Thoracic aorta (tissue), 2 donors: ENCODE measurements around the gene ESRRB. TPM values are rescaled to one million over a fixed set of nuclear protein-coding genes. Genes with fewer than 3 reads are reported as not detected.

Source experiments
- ATAC-seq: fragments of 150-250 bp; one replicate; pipeline ENCODE4 v1.8.0; 2017; ENCODE audit warnings: low read depth; ENCODE audit not compliant: insufficient number of reproducible peaks, low FRiP score
- DNase-seq: peaks from one replicate; pipeline ENCODE4 v3.0.0-alpha.2; 2020; ENCODE audit warnings: low spot score
- H3K27ac ChIP-seq, 2 donors: fragments of 200-600 bp; sonication (generic); 1 replicate in 1 of 2; 2 replicates in 1 of 2; pipeline ENCODE4 v1.5.1; 2016; ENCODE audit warnings: mild to moderate bottlenecking in 2 of 2, moderate library complexity in 2 of 2
- H3K27me3 ChIP-seq: fragments of 200-600 bp; sonication (generic); replicated peaks from 2 replicates; pipeline ENCODE4 v1.6.0; 2016; ENCODE audit warnings: mild to moderate bottlenecking; ENCODE audit not compliant: insufficient read depth
- H3K36me3 ChIP-seq: fragments of 200-600 bp; sonication (generic); one replicate; pipeline ENCODE4 v1.5.1; 2016
- H3K4me1 ChIP-seq, 2 donors: fragments of 200-600 bp; sonication (generic); 1 replicate in 1 of 2; 2 replicates in 1 of 2; pipeline versions ENCODE4 v1.5.1 to v1.6.0; 2016; ENCODE audit warnings: low read depth in 2 of 2, mild to moderate bottlenecking in 1 of 2; ENCODE audit not compliant: control insufficient read depth in 1 of 2
- H3K4me3 ChIP-seq: fragments of 200-600 bp; sonication (generic); 2 replicates; pipeline ENCODE4 v1.5.1; 2016; ENCODE audit warnings: mild to moderate bottlenecking
- H3K9me3 ChIP-seq: fragments of 200-600 bp; sonication (generic); 2 replicates; pipeline ENCODE4 v1.5.1; 2016
- CTCF ChIP-seq: fragments of 200-600 bp; sonication (generic); IDR thresholded peaks from one replicate; pipeline ENCODE4 v1.5.1; 2019; ENCODE audit warnings: antibody characterized with exemption
- total RNA-seq, 2 donors: library from RNA; depleted of rRNA; stranded (reverse); fragments of >200 nt; gene quantifications; one replicate each; pipeline versions ENCODE4 v1.1.0 to v1.2.3, GENCODE V29; 2016

Gene ESRRB
- total RNA-seq, 2 donors from 2014 or later = 4.6 TPM; not detected in 1

- TF ChIP-seq CTCF = no peak
- ATAC-seq = no peak
- Histone ChIP-seq H3K9me3 (no peaks in the 10 kb centered on the region), H3K4me3 (no peak overlapping the region), H3K27ac (no peak overlapping the region), H3K4me1 (no peaks in the 10 kb centered on the region), H3K27me3 (no peaks in the 10 kb centered on the region), H3K36me3 (no peaks in the 10 kb centered on the region)
- no peak for DNase-seq
Measured at GRCh38 chr14:76446921-76447320, 71.0 kb downstream of the ESRRB start.

DNA sequence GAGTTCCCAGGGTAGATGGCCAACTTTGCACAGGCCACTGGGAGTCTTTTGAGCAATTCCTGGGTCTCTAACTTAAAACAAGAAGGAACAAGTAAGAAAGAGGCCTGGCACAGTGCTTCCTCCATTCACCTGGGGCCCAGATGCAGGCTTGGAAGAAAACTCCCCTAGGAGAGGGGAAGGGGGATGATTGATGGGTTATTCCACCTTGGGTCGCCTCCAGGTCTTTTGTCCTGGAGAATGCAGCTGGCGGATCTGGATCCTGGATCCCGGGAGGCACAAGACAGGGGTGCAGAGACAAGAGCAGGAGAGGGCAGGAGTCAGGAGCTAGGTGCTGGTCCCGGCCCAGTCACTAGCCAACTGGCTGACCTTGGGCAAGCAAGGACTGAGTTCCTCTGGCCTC is 74.5 kb downstream of the ESRRB start:
- H3K27ac ChIP-seq = no peak overlapping the region
- H3K4me3 ChIP-seq = no peak overlapping the region
- no peaks in the 10 kb centered on the region for H3K36me3 ChIP-seq
- DNase-seq (no peak), ATAC-seq (no peak)
- H3K27me3 ChIP-seq = no peaks in the 10 kb centered on the region
- no peaks in the 10 kb centered on the region for H3K4me1 ChIP-seq
- no peak for TF ChIP-seq CTCF
- H3K9me3 ChIP-seq = no peaks in the 10 kb centered on the region

DNA sequence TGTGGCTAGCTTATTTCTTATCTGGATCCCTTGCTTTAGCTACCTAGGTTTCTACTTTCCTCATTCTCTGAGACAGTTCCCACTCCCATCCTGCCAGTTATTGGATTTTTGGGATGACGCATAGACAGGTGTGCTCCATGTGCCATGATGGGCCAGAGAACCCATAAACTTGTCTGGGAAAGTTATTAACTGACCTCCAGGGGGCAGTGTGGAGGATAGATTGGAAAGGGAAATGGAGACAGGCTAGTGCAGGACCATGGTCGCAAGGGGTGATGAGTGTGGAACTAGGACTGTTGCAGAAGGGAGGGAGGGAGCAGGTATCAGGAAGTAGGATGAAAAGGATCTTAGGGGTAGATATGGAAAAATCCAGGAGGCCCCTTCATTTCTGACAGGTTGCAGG is 80.3 kb downstream of the ESRRB start:
- TF ChIP-seq CTCF = no peak
- Histone ChIP-seq H3K4me1 (no peaks in the 10 kb centered on the region), H3K4me3 (no peak overlapping the region), H3K27ac (no peak overlapping the region), H3K27me3 (no peaks in the 10 kb centered on the region), H3K36me3 (no peaks in the 10 kb centered on the region), H3K9me3 (no peaks in the 10 kb centered on the region)
- no peak for DNase-seq
- ATAC-seq = no peak

- TF ChIP-seq CTCF = no peak
- no peak overlapping the region for H3K27ac ChIP-seq
- no peaks in the 10 kb centered on the region for H3K27me3 ChIP-seq
- ATAC-seq (no peak), DNase-seq (no peak)
- no peak overlapping the region for H3K4me3 ChIP-seq
- H3K36me3 ChIP-seq = no peaks in the 10 kb centered on the region
- no peaks in the 10 kb centered on the region for H3K4me1 ChIP-seq
- no peaks in the 10 kb centered on the region for H3K9me3 ChIP-seq
Measured at GRCh38 chr14:76456891-76457586, 81.1 kb downstream of the ESRRB start.

- no peak for TF ChIP-seq CTCF
- no peak overlapping the region for H3K4me3 ChIP-seq
- H3K9me3 ChIP-seq = no peaks in the 10 kb centered on the region
- no peaks in the 10 kb centered on the region for H3K27me3 ChIP-seq
- DNase-seq = no peak
- no peaks in the 10 kb centered on the region for H3K4me1 ChIP-seq
- H3K36me3 ChIP-seq = no peaks in the 10 kb centered on the region
- no peak for ATAC-seq
- no peak overlapping the region for H3K27ac ChIP-seq
Measured at GRCh38 chr14:76457841-76458240, 81.9 kb downstream of the ESRRB start.
